Astrocyte of the spinal cord (primary cell): ENCODE data around the gene NWD2.
A peak's percentile ranks its signal among the peaks of the same experiment; 100 is the strongest.

Source experiments
- DNase-seq: peaks from one replicate; pipeline ENCODE4 v3.0.0; 2011; ENCODE audit warnings: low read depth, low spot score
- H3K4me3 ChIP-seq: 2 replicates; pipeline ENCODE4 v1.5.1; 2011; ENCODE audit warnings: low read depth, mild to moderate bottlenecking, low read length, moderate library complexity
- CTCF ChIP-seq: IDR thresholded peaks from 2 replicates; pipeline ENCODE4 v1.5.1; 2012; ENCODE audit warnings: low read depth, mild to moderate bottlenecking, low read length, inconsistent platforms
- in situ Hi-C: cut with HindIII; loops from 2 replicates; pipeline ENCODE4 v1.10.0; 2017; ENCODE audit warnings: low sequenced_read_pairs

NWD2 gene

GRCh38 chr4:37322122-37322521 lies 77.6 kb downstream of the NWD2 start:
- no peak for DNase-seq
- H3K4me3 ChIP-seq: no peak overlapping the region
- no peak for TF ChIP-seq CTCF
- in situ Hi-C loops: no loop called here

GRCh38 chr4:37324546-37324945 lies 80.0 kb downstream of the NWD2 start:
- no peak for TF ChIP-seq CTCF
- no peak overlapping the region for H3K4me3 ChIP-seq
- in situ Hi-C loops: no loop called here
- no peak for DNase-seq

- in situ Hi-C loops: no loop called here
- no peak for DNase-seq
- TF ChIP-seq CTCF: no peak
- H3K4me3 ChIP-seq: no peak overlapping the region
Observed at GRCh38 chr4:37326852-37327251, 82.3 kb downstream of the NWD2 start.

DNA sequence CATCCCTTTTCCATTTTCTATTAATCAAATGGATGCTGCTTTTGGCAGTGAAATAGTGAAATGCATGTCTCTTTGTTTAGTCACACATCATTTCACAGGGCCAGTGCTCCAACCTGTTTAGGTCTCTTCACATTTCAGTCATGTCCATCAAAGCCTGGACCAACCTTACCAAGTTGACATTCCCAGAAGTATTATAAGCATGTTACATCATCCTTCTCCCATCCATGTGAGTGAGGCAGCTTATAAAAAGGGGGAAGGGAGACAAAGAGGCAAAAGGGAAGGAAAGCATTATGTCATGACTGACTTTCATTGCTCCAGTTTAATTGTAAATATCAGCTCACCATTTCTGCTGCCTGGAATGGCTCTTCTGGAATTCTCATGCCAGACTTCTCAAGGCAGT lies 94.4 kb downstream of the NWD2 start:
- in situ Hi-C loops: no loop called here
- H3K4me3 ChIP-seq: no peak overlapping the region
- no peak for TF ChIP-seq CTCF
- no peak for DNase-seq

GRCh38 chr4:37358748-37359147 lies 114.2 kb downstream of the NWD2 start:
- in situ Hi-C loops: no loop called here

DNA sequence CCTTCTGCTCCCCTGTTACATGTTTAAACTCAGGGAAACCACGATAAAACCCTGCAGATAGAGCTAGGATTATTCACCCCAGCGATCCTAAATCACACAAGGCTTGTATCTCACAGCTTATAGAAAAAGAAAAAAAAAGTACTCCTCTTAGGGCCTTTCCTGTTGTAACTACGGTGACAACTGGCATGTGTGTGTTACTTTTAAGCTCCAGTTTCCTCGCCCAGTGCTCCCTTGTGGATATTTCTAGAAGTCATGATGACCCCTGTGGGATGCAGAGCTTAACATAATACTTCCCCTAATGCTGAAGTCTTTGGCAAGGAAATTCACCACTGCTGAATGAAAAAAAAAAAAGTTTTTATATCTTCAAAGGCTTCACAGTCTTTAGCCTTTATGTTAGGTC lies 114.7 kb downstream of the NWD2 start:
- no peak overlapping the region for H3K4me3 ChIP-seq
- TF ChIP-seq CTCF: no peak
- DNase-seq: no peak
- in situ Hi-C loops: no loop called here

More at GRCh38 chr4:37358748-37359147, 114.2 kb downstream of the NWD2 start:
- no peak overlapping the region for H3K4me3 ChIP-seq
- DNase-seq: no peak
- no peak for TF ChIP-seq CTCF

GRCh38 chr4:37365888-37366287 lies 121.3 kb downstream of the NWD2 start:
- no peak overlapping the region for H3K4me3 ChIP-seq
- in situ Hi-C loops: no loop called here
- DNase-seq: peak; percentile 31
- no peak for TF ChIP-seq CTCF
